ENCODE data around the gene WDFY3.

GRCh38 chr4:84846985-84847384 is 119.5 kb downstream of the WDFY3 start:
- TF ChIP-seq PBX3 (IDR thresholded peaks at IDR 0.05) (no peak), CEBPB (IDR thresholded peaks at IDR 0.05) (no peak), REST (IDR thresholded peaks at IDR 0.05) (no peak)
